ENCODE data around the gene RHOT2. TPM values are rescaled to one million over a fixed set of nuclear protein-coding genes. Genes with fewer than 3 reads are reported as not detected.

The RHOT2 gene
- total and polyA plus RNA-seq, 2 donors (not counting 3 experiments of a cell fraction or from before 2014, with no cell fraction given), result 106 to 139 TPM

DNA sequence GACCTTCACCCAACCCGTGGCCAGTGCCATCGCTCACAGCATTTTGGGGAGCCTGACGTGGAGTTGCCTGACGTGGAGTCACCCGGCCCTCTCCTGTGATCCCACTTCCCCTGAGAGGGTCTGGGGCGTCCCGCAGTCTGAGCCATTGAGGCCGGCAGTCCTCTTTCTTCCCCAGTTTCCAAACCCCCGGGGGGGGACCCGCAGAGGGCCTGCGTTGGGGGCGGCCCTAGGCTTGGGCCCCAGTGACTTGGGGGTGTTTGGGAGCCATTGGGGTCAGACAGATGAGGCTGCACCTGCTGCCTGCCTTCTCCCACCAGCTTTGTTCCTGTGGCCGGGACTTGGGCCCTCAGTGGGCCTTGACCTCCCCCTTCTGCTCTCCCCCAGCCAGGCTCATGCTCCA lies 1.7 kb downstream of the RHOT2 start:
- Histone ChIP-seq H3K9me1 (replicated peaks; ENCODE audit: control insufficient read depth, extremely low read depth, insufficient read depth, low read length) (no peaks in the 10 kb centered on the region), H3K27ac (ENCODE audit: insufficient read depth, low read depth, low read length) (no peak overlapping the region), H3K9me3 (replicated peaks; ENCODE audit: control insufficient read depth, insufficient read depth, low read length) (no peaks in the 10 kb centered on the region), H3K79me2 (ENCODE audit: control insufficient read depth, insufficient read depth, low read length) (peaks cover 18% of the 10 kb centered on the region), H4K20me1 (replicated peaks; ENCODE audit: control insufficient read depth, extremely low read depth, insufficient read depth, low read length) (no peaks in the 10 kb centered on the region), H3K27me3 (ENCODE audit: control insufficient read depth in 2 of 2, insufficient read depth in 2 of 2, low read length in 2 of 2) (no peaks in the 10 kb centered on the region), H3K4me2 (ENCODE audit: insufficient read depth, low read length) (no peak overlapping the region), H3K4me1 (ENCODE audit: control insufficient read depth, extremely low read depth, insufficient read depth, low read length) (no peaks in the 10 kb centered on the region), H3K4me3 (replicated peaks in 1 of 3; ENCODE audit: insufficient read depth in 1 of 3, low read depth in 1 of 3, low read length in 3 of 3) (no peak overlapping the region), H2AFZ (ENCODE audit: low read depth, low read length) (no peak overlapping the region), H3K9ac (replicated peaks; ENCODE audit: extremely low read depth, insufficient read depth, low read length) (no peak overlapping the region), H3K36me3 (ENCODE audit: control insufficient read depth in 2 of 2, extremely low read depth in 1 of 2, insufficient read depth in 2 of 2, low read length in 2 of 2) (peaks cover 5 to 35% of the 10 kb centered on the region in 2 experiments)
- TF ChIP-seq MAX (IDR thresholded peaks at IDR 0.05; ENCODE audit: insufficient read depth, insufficient read length) (no peak), MYC (IDR thresholded peaks at IDR 0.05; ENCODE audit: low read depth, low read length) (no peak), POLR2AphosphoS5 (IDR thresholded peaks at IDR 0.05; ENCODE audit: insufficient read depth, low read depth, low read length) (no peak), EZH2 (IDR thresholded peaks at IDR 0.05; ENCODE audit: borderline replicate concordance, low read depth, low read length, severe bottlenecking) (no peak), JUN (IDR thresholded peaks at IDR 0.05; ENCODE audit: borderline replicate concordance, insufficient read depth, insufficient read length, low read depth) (no peak), GATA2 (IDR thresholded peaks at IDR 0.05; ENCODE audit: insufficient read depth, insufficient read length, low read depth, low read length) (no peak), POLR2A (IDR thresholded peaks at IDR 0.05; ENCODE audit: low read depth, low read length) (no peak), FOS (IDR thresholded peaks at IDR 0.05; ENCODE audit: borderline replicate concordance, insufficient read depth, low read length) (no peak)
- TF ChIP-seq, protein P1, sequence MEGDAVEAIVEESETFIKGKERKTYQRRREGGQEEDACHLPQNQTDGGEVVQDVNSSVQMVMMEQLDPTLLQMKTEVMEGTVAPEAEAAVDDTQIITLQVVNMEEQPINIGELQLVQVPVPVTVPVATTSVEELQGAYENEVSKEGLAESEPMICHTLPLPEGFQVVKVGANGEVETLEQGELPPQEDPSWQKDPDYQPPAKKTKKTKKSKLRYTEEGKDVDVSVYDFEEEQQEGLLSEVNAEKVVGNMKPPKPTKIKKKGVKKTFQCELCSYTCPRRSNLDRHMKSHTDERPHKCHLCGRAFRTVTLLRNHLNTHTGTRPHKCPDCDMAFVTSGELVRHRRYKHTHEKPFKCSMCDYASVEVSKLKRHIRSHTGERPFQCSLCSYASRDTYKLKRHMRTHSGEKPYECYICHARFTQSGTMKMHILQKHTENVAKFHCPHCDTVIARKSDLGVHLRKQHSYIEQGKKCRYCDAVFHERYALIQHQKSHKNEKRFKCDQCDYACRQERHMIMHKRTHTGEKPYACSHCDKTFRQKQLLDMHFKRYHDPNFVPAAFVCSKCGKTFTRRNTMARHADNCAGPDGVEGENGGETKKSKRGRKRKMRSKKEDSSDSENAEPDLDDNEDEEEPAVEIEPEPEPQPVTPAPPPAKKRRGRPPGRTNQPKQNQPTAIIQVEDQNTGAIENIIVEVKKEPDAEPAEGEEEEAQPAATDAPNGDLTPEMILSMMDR (IDR thresholded peaks at IDR 0.05; ENCODE audit: extremely low read depth in 1 of 2, insufficient read depth in 1 of 2, low read depth in 1 of 2, low read length in 2 of 2), result no peak
- intact Hi-C loops (cut with micrococcal nuclease) (no loop called here), dilution Hi-C loops (cut with MboI; ENCODE audit: extremely low pct_ligation_motif_present, low sequenced_read_pairs) (no loop called here)
- CTCF ChIA-PET, result no interaction called here
- FAIRE-seq (no peak), DNase-seq (ENCODE audit: low read depth, low spot score) (no peak)
- BruUV-seq (replicated peaks), result no TSS peak
- POLR2A ChIA-PET, result no interaction called here

Measured in endothelial cell of umbilical vein (primary cell).